ENCODE results near the gene PDGFRA.
"Not testable (repeated sequence)": the region's sequence is repeated elsewhere in the genome, so short reads cannot be mapped to it uniquely, and the experiment has no call there.

Gene PDGFRA

GRCh38 chr4:54241268-54241823 lies 12.3 kb downstream of the PDGFRA start:
- intact Hi-C loops (cut with DNase I); DNase-seq: not testable (repeated sequence)

GRCh38 chr4:54243541-54243940 lies 14.4 kb downstream of the PDGFRA start:
- intact Hi-C loops (cut with DNase I): not testable (repeated sequence)

GRCh38 chr4:54252312-54252711 lies 23.2 kb downstream of the PDGFRA start:
- intact Hi-C loops (cut with DNase I); DNase-seq: not testable (repeated sequence)

More at GRCh38 chr4:54243541-54243940, 14.4 kb downstream of the PDGFRA start:
- DNase-seq: not testable (repeated sequence)

GRCh38 chr4:54254116-54254914 lies 25.2 kb downstream of the PDGFRA start:
- no peak for DNase-seq

GRCh38 chr4:54254915-54255246 lies 25.8 kb downstream of the PDGFRA start:
- intact Hi-C loops (cut with DNase I): no loop called here
- no peak for DNase-seq

More at GRCh38 chr4:54254116-54254914, 25.2 kb downstream of the PDGFRA start:
- intact Hi-C loops (cut with DNase I): no loop called here

- intact Hi-C loops (cut with DNase I): no loop called here
- DNase-seq: no peak
Measured at GRCh38 chr4:54255881-54256280, 26.8 kb downstream of the PDGFRA start.

GRCh38 chr4:54256491-54257486 lies 27.7 kb downstream of the PDGFRA start:
- no peak for DNase-seq
- intact Hi-C loops (cut with DNase I): no loop called here

GRCh38 chr4:54265366-54265765 lies 36.3 kb downstream of the PDGFRA start:
- intact Hi-C loops (cut with DNase I): no loop called here
- no peak for DNase-seq

- no peak for DNase-seq
- intact Hi-C loops (cut with DNase I): no loop called here
Measured at GRCh38 chr4:54268151-54268550, 39.1 kb downstream of the PDGFRA start.

GRCh38 chr4:54271464-54271863 lies 42.4 kb downstream of the PDGFRA start:
- DNase-seq: no peak
- intact Hi-C loops (cut with DNase I): no loop called here

GRCh38 chr4:54272051-54272450 lies 43.0 kb downstream of the PDGFRA start:
- DNase-seq: no peak
- intact Hi-C loops (cut with DNase I): no loop called here

GRCh38 chr4:54274264-54274663 lies 45.2 kb downstream of the PDGFRA start:
- DNase-seq: no peak
- intact Hi-C loops (cut with DNase I): no loop called here

- intact Hi-C loops (cut with DNase I): no loop called here
- DNase-seq: no peak
Measured at GRCh38 chr4:54274795-54275665, 45.9 kb downstream of the PDGFRA start.

GRCh38 chr4:54276641-54277430 lies 47.7 kb downstream of the PDGFRA start:
- intact Hi-C loops (cut with DNase I): no loop called here
- no peak for DNase-seq

- no peak for DNase-seq
- intact Hi-C loops (cut with DNase I): no loop called here
Measured at GRCh38 chr4:54277691-54278090, 48.6 kb downstream of the PDGFRA start.

- intact Hi-C loops (cut with DNase I): no loop called here
- no peak for DNase-seq
Measured at GRCh38 chr4:54278216-54278615, 49.1 kb downstream of the PDGFRA start.

- intact Hi-C loops (cut with DNase I): no loop called here
- peak in 6 of 42 donors; percentile 16 to 68 (median 30) for DNase-seq
Measured at GRCh38 chr4:54281054-54281766, 52.1 kb downstream of the PDGFRA start.

Measured in head of caudate nucleus (tissue), 42 donors.